Esophagus muscularis mucosa (tissue), 3 donors: ENCODE measurements around the gene PTPN5.

ENCODE experiments used
- POLR2A ChIP-seq: fragments of 450-650 bp; IDR thresholded peaks from one replicate; pipeline ENCODE4 v1.6.1; 2017; ENCODE audit warnings: antibody characterized with exemption, moderate library complexity, mild to moderate bottlenecking, low read depth
- TF ChIP-seq, protein P1 (sequence below), 3 experiments: fragments of 200-600 bp in 2 of 3; fragments of 450-650 bp in 1 of 3; sonication (generic) in 2 of 3; IDR thresholded peaks; one replicate each; pipeline ENCODE4 v1.5.1; 2017 to 2019; ENCODE audit warnings: antibody characterized with exemption in 3 of 3, mild to moderate bottlenecking in 2 of 3, moderate library complexity in 1 of 3

DNA sequence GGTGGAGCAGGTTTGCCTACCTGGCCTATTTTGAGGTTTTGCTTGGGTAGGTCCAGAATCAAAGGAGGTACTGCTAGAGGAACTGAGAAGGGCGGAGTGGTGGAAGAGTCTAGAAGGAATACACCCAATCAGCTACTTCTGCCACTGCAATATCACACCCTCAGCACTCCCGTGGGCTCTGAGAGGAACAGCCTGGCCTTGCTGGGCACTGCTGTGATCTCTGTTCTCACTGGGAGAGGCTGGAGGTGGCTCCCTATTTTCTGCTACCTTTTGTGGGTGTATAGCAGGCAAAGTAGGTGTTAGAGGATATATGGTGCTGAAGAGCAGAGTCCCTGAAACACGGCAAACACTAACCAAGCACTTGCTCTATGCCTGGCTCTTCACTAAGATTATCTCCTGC, 40.7 kb downstream of the PTPN5 start:
- TF ChIP-seq, protein P1, sequence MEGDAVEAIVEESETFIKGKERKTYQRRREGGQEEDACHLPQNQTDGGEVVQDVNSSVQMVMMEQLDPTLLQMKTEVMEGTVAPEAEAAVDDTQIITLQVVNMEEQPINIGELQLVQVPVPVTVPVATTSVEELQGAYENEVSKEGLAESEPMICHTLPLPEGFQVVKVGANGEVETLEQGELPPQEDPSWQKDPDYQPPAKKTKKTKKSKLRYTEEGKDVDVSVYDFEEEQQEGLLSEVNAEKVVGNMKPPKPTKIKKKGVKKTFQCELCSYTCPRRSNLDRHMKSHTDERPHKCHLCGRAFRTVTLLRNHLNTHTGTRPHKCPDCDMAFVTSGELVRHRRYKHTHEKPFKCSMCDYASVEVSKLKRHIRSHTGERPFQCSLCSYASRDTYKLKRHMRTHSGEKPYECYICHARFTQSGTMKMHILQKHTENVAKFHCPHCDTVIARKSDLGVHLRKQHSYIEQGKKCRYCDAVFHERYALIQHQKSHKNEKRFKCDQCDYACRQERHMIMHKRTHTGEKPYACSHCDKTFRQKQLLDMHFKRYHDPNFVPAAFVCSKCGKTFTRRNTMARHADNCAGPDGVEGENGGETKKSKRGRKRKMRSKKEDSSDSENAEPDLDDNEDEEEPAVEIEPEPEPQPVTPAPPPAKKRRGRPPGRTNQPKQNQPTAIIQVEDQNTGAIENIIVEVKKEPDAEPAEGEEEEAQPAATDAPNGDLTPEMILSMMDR (IDR thresholded peaks at IDR 0.05): no peak
- TF ChIP-seq POLR2A: no peak
